DND-41 (cell line): ENCODE results near the gene OTUB1.

Experiments used
- CTCF ChIP-seq: IDR thresholded peaks from 2 replicates; pipeline ENCODE4 v1.5.1; 2012; ENCODE audit warnings: borderline replicate concordance, low read length, moderate library complexity, mild to moderate bottlenecking; ENCODE audit not compliant: poor library complexity, severe bottlenecking; ENCODE audit errors: extremely low read depth
- EZH2 ChIP-seq: IDR thresholded peaks from 3 replicates; pipeline ENCODE4 v1.6.1; 2012; ENCODE audit warnings: borderline replicate concordance, low read depth, mild to moderate bottlenecking, moderate library complexity, low read length, inconsistent platforms; ENCODE audit not compliant: severe bottlenecking

GRCh38 chr11:63944987-63945386, 41.3 kb upstream of the OTUB1 start:
- TF ChIP-seq CTCF = no peak
- TF ChIP-seq EZH2 = no peak
